ENCODE data around the gene MAB21L3.
"Not testable (repeated sequence)": the region's sequence is repeated elsewhere in the genome, so short reads cannot be mapped to it uniquely, and the experiment has no call there.

MAB21L3 gene

DNA sequence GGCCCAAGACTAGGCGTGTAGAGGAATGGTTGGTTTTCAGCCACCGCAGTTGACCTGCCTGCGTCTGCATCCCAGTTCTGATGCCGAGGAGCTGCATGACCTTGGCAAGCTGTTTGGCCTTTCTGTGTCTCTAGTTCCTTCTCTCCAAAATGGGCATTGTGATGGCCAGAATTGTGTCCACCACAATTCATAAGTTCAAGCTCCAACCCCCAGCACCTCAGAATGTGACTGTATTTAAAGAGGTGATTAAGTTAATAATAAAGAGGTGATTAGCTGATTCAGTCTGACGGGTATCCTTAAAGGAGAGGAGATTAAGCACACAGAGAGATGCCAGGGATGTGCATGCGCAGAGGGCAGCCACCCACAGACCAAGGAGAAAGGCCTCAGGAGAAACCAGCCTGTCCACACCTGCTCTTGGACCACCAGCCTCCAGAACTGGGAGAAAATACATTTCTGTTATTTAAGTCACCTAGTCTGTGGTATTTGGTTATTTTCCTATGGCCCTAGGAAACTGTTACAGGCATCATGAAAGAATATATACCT lies 28.5 kb downstream of the MAB21L3 start:
- no peak for DNase-seq

DNA sequence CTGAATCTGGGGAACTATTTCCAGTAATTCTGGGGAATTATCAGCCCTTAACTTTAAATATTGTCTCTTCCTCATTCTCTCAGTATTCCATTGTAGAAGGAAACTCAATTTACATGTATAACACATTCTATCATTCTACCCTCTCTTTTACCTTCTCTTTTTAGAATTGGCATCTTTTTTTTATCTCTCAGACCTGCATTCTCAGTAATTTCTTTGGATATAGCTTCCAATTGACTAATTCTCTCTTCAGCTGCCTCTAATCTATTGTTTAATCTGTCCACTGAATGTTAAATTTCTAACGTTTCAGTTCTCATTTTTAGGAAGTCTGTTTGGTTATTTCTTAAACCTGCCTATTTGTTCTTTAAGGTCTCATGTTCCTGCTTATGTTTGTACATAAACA lies 33.0 kb downstream of the MAB21L3 start:
- DNase-seq, result no peak

DNA sequence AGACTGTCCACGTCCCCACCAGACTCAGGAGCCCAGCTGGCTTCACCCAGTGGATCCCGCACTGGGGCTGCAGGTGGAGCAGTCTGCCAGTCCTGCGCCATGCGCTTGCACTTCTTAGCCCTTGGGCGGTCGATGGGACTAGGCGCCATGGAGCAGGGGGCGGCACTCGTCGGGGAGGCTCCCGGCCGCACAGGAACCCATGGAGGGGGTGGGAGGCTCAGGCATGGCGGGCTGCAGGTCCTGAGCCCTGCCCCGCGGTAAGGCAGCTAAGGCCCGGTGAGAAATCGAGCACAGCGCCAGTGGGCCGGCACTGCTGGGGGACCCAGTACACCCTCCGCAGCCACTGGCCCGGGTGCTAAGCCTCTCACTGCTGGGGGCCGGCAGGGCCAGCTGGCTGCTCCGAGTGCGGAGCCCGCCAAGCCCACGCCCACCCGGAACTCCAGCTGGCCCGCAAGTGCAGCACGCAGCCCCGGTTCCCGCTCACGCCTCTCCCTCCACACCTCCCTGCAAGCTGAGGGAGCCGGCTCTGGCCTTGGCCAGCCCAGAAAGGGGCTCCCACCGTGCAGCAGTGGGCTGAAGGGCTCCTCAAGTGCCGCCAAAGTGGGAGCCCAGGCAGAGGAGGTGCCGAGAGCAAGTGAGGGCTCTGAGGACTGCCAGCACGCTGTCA lies 35.4 kb downstream of the MAB21L3 start:
- not testable (repeated sequence) for DNase-seq

DNA sequence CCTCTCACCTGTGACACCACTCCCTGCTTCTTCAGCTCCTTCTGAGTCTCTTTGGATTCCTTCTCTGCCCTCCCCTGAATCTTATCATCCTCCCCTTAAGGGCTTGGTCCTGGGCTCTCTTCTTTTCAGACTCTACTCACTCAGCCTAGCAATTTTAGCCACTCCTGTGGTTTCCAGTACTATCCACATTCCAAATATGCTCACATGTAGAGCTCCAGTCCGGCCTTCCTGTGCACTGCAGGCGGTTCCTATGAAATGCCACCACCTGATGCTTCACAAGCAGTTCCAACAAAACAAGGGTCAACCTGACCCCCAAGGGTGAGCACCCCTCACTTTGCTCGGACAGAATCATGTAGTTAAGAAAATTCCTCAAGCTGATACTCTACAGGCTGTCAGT lies 35.9 kb downstream of the MAB21L3 start:
- no peak for DNase-seq

DNA sequence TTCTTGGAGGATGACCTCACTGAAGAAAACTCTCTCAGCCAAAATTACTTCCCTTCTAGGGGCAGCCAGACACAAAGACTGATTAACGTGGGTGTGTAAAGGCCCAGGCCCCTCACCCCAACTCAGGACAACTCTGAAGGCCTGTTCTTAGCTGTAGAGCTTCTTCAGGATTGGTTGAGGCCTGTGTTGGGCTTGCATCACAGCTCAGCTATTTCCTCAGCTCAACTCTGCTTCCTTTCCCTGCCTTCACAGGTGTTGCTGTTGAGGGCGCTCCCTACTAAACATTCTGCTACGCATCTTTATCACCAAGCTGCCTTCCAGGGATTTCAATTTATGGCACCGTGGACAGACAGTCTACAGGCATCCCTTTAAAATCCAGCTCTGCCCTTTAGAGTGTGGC lies 36.8 kb downstream of the MAB21L3 start:
- DNase-seq, result no peak

DNA sequence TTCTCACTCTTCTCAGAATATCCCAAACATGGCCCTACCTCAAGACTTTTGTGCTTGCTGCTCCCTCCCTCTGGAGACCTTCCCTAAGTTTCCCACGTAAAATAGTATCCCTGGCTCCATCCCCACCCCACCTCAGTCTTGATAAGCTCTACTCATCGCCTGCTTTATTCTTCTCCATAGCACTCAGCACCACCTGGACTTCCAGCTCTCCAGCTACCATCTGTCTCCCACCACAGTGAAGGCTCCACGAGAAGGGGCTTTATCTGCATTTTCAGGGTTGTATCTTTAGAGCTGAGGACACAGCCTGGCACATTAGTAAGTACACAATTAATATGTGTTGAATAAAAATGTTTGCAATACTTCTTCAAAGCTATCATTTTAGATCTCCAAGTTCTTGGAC lies 37.8 kb downstream of the MAB21L3 start:
- DNase-seq, result no peak

DNA sequence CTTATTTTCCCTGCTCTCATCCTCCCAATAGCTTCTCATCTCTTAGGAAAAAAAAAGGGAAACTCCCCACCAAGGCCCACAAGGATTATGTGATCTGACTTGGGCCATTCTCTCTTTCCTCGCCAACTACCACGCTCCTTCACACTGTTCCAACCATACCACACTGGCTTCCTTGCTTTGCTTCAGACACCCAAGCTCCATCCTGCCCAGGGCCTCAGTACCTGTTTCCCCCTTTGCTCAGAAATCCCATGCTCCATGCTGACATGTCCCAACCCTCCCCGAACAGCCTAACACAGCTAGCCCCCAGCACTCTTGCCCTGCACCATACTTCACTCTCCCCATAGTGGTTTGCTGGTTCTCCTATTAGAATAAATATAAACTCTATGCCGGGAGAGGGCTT lies 39.2 kb downstream of the MAB21L3 start:
- no peak for DNase-seq

DNA sequence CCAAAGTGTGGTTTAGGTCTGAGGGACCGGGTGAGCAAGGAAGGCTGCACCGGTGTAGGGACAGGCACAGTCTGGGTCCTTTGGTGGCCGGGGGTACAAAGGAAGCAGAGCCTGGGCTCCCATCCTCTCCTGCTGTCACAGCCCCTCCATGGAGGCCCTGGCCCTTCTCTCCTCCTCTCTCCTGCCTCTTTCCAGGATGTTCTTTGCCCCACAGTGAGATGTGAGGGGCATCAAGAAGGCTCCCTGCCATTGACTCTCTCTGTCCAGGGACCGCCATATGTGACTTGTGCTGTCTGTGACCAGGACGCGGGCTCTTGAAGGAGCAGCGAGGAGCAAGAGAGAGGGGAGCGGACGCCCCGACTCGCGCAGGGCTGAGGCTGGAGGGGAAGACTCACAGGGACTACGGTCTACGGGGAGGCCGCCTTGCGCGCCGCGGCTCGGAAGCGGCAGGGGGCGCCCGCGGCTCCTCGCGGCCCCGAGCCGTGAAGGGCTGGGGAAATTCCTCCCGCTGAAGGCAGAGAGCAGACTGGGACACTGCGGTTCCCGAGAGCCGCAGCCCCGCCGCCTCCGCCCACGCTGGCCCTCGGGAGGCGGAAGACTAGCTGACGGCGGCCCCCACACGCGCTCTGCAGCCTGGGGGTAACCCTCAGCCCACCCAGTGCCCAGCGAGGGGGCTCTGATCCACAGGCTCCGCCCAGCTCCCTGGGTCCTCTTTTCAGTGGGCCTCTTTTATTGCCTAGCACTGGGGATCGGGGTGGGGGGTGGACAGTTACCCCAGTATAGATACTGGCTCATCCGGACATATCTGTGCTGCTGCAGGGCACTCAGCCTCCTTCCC lies 40.8 kb downstream of the MAB21L3 start:
- peak; percentile 52 for DNase-seq

DNA sequence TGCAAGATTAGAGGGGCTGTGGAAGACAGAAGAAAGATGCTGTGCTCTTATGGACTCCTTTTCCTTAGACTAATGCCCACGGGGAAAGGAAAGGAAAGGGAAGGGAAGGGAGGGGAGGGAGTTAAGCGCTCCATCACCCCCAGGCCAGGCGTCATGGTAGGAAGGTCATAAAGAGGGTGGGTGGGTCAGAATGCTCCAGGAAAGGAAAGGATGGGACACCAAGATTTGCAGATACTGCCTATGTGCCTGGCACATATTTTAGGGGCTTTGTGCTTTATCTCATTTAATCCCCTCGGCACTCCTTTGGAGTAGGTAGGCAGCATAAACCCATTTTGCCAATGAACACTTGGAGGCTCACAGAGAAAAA lies 41.4 kb downstream of the MAB21L3 start:
- no peak for DNase-seq

DNA sequence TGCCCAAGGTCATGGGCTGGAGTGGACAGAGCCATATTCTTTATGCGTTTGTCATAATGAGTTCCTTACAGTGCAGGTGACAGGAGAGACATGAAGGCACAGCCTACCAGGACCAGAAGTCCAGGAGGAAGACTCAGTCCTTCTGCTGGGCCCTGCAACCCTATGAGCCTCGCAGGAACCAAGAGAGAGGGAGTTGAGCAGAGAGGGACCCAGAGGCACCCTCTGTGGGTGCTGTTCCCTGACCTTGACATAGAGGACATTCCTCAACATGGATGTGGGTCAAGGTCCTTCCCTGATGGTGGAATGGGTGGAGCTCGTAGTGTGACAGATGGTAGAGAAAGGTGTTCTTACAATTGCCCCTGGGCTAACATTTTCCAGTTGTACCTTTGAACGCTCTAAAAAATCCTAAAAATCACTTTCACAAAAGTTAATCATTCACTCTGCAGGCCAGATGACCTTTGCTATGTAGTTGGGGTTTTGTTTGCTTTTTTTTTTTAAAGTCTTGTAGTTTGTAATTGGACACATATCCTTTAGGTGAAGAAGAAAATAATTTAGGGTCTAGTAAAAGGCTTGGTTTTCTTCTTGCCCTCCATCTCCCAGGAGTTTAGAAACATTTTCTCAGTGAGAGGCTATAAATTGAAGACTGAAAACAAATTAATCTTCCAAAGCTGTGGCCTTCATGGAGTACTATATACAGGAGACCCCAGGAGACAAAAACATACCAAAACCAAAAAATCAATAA lies 41.9 kb downstream of the MAB21L3 start:
- no peak for DNase-seq

DNA sequence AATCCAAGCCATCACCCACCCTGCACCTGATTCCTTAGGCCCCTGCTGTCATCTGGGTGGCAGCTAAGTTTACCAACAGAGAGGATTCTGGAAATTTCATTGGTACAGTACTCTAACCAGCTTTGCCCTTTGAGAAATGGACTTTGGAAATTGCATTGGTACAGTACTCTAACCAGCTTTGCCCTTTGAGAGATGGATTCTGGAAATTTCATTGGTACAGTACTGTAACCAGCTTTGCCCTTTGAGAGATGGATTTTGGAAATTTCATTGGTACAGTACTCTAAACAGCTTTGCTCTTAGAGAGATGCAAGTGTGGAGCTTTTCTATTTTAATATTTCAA lies 42.5 kb downstream of the MAB21L3 start:
- DNase-seq, result no peak

DNA sequence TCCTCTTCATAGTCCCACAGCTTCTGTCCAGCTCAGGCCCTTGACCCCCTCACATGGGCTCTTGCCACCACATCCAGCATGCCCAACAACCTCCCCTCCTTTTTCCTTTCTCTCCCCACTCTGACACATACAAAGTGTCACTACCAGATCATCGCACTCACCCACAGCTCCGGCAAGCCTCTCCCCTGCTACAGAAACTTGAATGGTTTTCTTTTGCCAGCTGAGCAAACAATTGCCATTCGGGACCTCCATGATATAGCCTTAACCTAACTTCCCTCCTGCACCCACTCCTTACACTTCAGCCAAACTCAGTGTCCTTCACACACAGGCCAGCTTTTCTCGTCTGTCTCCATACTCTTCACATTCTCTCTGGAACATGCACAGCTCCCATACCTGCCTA lies 43.3 kb downstream of the MAB21L3 start:
- no peak for DNase-seq

DNA sequence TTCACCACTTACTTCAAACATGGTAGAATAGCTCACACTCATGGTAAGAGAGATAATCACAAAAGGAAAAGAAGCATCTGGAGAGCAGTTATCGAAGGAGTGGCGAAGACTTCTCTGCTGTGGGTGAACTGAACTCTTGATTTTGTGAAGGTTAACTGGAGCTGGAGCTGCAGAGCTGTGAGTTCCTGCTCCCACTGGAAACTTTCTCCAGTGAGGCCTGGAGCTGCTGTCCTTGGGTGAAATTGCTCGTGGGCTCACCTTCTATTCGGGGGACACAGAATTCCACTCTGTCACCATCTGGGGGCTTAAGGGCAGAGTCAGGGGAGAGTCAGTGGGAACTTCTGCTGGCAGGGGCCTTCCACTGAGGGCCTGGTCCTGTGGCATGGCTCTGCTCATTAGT lies 45.9 kb downstream of the MAB21L3 start:
- DNase-seq, result no peak

DNA sequence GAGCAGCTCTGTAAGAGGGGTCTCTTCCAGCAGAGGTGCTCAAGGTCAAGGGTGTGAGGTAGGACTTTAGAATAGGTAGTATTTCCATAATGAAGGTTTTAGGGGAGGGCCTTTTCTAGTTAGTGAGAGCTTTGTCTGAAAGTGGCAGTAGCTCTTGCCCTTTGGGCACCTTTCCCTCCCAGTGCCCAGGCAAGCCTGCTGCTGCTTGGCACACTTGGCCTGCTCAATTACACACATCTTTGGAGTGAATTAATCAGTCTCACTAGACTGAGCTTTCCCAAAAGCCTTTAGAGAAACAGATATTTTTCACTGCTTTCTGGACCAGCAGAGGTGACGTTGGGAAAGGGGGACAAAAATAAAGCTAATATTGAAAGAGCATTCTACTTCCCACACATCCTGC lies 48.0 kb downstream of the MAB21L3 start:
- DNase-seq, result no peak

DNA sequence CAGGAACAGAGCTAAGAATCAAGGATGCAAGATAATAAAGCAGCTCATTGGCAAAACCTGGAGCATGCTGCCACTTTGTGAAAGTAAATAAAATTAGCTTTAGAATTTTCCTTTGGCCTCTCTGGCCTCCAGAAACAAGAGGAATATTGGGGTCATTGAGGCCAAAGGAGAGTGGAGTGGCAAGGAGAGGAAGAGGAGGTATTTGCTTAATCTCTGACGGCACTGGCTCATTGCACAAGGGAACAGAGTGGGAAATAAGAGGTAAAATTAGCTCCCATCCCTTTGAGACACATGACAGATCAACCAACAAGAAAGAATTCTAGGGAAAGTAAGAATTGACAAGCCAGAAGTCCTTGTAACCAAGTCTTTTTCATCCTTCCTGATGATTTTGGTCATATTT lies 48.4 kb downstream of the MAB21L3 start:
- no peak for DNase-seq

DNA sequence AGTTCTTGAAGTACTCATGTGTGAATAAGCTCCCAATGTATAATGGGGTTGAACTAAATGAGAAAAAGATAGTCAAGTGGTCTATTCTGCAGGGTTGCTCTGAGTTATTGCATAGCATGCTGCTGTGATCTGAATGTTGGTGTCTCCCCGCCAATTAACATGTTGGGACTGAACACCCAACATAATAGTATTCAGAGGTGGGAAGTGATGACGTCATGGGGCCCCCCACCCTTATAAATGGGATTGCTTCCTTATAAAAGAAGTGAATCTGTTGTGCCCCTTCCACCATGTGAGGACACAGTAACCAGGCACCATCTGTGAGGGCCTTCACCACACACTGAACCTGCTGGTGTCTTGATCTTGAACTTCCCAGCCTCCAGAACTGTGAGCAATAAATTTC lies 50.2 kb downstream of the MAB21L3 start:
- no peak for DNase-seq

DNA sequence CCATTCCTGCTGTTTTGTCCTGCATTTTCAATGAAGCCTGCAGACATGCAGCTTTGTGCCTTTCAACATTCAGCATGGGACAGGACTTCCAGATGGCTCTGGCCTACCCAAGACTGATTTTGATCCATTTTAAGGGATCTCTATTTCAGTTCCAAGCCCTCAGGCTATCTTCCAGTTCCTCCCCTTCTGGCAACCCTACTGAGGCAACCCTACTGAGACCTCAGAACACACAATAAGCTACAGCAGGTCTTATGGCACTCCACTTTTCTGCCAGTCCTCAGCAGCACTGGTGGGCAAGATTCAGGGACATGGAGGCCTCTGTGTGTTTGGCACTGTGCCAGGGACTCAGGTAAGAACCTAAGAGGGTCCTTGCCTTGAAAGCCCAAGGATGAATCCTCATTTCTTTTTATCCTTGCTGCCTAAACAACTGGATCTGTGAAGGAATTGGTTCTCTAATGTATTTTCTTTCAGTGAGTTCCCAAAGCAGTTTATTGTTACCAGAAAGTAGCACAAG lies 50.7 kb downstream of the MAB21L3 start:
- no peak for DNase-seq

DNA sequence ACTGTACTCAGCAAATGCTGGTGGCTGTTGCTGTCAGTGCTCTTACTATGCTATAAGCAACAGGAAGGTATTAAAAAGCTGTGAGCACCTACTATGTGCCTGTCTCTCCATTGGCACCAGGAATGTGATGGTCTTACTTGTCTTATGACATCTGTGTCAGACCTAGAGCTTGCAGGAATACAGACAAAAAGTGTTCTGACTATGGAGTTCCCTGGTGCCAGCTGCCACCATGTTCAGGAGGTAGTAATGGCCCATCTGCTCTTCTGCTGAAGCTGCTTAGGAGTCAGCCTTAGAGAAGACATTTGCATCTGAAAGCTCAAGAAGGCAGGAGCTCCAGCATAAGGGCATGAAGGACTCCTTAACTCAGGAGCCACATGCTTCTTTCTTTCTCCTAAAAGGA lies 52.3 kb downstream of the MAB21L3 start:
- DNase-seq, result no peak

DNA sequence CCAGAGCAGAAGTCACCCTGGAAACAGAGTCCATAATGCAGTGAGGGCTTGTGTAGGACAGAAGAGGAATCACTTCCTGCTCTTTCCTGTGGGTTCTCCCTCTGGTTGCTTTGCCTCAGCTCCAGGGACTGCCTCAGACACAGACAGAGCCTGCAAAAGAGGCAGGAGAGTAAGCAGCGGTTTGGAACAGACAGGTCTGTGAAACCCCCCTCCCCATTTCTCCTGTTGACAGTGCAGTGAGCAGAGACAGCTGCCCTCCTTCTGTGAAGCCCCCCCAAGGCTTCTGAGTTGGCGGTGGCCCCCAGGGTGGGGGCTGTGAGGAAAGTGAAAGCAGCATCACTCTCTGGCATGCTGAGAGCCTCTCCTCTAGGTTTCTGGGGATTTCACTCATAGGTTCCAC lies 53.0 kb downstream of the MAB21L3 start:
- DNase-seq, result no peak

DNA sequence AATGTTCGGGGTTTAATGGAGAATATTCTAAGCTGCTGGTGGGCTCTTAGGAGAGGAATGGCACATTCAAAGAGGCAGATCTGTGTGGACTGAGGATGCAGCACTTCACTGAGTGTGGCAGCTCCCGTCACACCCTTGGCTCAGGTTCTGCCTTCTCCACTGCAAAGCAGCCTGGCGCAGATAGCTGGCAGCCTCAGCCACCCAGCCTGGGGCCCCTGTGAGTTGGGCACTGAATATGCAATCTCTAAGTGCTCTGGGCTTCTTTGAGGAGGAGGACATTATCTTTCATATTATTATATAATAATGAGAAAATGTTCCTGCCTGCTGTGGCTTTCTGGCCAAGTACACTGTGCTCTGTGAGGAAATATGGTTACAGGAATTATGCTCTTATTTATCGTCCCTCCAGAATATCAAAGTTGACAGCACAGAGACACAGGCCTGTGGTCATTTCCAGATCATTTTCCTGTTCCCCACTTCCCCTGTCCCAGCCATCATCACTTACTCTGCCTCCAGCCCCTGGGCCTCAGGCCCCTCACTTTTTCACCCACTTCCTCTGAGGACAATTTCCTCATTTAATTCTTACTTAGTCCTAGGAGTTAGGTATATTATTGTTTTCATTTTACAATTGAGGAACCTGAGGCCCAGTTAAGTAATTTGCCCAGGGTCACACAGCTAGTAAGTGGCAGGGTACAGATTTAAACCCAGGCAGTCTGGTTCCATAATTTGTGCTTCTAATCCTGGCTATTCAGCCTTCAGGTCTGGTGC lies 53.6 kb downstream of the MAB21L3 start:
- no peak for DNase-seq

DNA sequence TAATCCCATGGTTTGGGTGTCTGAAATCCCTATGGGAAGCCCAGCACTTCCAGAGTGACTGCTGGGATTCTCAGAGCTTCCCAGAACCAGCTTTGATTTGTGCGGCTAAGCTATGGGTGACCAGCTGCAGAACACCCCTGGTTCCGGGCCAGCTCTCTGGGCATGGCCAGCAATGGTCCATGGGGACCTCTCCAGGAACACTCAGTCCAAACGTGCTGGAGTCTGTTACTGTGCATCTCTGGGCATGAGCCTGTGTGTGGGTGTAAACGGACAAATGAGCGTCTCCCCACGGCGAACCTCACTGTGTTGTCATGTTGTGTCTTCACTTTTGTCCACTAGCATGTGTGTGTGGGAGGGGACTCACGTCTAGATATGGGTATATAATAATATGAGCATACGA lies 54.4 kb downstream of the MAB21L3 start:
- DNase-seq, result no peak

DNA sequence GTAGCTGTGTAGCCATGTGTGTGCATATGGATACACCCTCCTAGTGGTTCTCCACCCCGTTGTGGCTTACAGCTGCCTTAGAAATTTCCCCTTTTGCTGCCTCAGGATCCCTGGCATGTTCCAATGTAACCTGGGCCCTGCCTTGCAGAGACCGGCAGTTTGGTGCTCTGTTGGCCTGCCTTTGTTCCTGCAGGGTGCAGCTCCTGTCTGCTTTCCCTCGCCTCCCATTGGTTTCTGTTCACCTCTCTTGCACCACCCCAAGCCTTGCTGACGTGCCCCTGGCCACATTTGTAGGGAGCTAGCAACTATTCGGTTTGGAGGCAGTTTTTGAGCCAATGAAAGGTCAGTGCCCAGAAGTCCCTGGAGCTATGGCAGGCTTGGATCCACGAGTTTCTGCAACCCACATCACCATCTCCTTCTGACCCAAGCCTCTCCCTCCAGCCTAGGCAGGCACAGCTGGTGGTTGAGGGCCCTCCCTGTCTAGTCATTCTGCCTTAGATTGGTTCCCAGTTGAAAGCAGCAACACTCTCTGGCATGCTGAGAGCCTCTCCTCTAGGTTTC lies 54.9 kb downstream of the MAB21L3 start:
- DNase-seq, result no peak

DNA sequence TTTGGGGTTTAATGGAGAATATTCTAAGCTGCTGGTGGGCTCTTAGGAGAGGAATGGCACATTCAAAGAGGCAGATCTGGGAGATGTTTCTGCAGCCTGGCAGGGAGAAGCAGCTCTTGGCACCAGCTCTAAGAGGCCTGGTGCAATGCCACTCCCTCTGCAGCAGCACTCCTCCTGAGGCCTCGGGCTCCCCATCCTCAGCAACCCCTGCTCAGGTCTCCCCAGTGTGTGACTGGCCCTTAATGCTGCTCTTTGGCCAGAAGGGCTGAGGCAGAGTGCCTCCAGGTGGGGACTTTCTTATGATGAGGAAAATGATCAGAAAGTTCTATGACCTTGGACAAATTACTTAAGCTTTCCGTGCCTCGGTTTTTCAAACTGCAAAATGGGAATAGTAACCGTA lies 55.5 kb downstream of the MAB21L3 start:
- DNase-seq, result no peak
